HTERT RPE-1 (cell line): ENCODE measurements around the gene CLINT1.
"Not testable (repeated sequence)": the region's sequence is repeated elsewhere in the genome, so short reads cannot be mapped to it uniquely, and the experiment has no call there.

Experiments
- in situ Hi-C: fragments of 300-500 bp; cut with MboI; formaldehyde crosslinking; loops from 4 replicates; pipeline ENCODE4 v1.14.3; 2020; ENCODE audit warnings: low sequenced_read_pairs

CLINT1 gene

DNA sequence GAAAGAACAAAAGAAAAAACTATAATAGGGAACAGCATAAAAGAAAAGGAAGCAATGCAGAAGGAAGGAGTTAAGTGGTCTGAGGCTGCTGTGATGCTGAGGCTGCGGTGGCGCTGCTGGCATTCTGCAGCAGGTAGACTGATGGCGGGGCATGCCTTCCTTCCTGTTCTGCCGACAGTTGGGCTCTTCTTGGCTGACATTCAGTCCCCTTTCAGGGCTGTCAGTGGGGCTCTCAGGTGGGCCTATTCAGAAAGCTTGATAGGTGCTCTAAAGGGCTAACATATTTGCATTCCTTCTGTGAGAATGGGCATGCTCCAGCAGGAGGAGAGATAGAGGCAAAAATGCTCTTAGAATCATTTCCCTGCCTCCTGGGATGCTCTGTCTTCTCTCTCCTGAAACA is 5.1 kb upstream of the CLINT1 start:
- in situ Hi-C loops = no loop called here

DNA sequence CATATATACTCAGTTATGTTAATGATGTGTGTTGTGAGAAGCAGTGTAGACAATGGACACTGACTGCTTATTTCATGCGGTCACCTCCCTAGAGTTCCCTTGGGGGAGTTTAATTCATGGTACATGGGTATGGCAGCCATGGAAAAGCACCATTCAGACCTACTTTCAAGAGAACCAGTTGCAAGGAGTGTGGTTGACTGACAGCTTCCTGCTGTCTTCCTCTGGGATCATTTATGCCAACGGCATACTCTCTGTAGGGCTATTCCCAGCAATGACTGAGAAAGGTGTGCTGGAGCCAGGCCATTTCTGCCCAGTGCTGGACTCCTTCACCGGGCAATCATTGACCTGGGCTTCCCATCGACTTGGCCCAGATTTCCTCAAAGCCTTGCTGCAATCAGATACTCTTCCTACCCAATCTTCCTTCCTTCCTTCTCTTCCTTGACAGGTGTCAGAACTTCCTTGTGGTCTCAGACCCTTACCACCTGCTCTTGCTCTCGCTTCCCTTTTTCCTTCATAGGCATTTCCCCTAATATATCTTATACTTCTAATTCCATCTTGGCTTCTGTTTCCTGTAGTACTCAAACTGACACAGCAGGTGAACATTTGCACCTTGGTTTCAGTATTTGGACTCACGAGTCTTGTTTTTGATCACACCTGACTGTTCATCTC is 3.4 kb upstream of the CLINT1 start:
- in situ Hi-C loops = no loop called here

DNA sequence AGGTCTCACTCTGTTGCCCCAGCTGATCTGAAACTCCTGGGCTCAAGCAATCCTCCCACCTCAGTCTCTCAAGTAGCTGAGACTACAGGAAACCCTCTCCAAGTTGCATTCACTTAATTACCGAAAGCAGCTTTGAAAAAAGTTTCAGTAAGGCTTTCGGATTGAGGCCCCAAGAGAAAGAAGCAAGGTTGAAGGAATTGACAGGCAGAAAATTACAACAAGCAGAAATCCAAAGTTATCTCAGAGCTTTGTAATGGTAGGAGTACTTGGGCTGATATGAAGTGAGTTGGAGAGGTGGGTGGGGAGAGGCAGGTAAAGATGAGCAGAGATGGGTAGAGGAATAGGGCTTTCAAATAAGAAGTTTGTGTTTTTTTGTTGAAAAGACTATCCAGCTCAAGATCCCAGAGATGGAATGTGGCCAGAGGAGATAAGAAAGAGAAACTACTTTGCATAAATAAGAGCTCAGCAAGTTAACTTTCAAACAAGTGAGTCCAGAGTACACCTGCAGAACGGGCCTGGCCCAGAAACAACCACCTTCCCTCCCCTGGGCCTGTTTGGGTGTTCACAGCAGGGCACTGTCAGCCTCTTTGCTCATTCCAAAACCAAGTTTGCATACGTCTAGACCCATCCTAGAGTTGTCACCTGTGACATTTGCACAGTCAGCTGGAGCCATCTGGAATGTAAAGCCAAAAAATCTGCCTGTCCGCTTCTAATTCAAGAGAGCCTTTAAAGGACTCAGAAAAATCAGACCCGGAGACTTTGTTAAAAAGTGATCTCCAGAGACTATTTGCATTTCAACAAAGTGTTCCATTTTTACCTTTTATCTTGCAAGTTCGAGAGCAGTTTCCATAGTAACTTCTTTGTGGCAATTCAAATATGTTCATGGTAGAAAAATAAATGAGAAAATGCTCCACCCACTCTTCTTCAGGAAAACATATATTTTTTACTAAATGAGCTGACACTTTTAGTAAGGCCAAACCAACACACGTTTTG is 2.2 kb upstream of the CLINT1 start:
- in situ Hi-C loops = no loop called here

DNA sequence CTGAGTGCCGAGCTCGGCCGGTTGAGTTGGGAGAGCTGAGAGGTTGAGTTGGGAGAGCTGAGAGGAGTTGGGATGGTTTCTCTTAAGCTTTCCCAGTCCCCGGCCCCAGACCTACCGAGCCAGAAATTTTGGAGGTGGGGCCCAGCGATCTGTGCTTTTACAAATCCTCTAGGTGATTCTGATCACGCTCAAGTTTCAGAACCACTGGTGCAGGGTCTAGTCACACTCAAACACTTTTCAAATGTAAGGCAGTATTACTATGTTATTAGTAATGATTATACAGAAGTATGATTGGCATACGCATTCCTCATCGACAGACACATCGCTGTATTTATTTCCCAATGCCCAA is 256 bp upstream of the CLINT1 start:
- in situ Hi-C loops = no loop called here

DNA sequence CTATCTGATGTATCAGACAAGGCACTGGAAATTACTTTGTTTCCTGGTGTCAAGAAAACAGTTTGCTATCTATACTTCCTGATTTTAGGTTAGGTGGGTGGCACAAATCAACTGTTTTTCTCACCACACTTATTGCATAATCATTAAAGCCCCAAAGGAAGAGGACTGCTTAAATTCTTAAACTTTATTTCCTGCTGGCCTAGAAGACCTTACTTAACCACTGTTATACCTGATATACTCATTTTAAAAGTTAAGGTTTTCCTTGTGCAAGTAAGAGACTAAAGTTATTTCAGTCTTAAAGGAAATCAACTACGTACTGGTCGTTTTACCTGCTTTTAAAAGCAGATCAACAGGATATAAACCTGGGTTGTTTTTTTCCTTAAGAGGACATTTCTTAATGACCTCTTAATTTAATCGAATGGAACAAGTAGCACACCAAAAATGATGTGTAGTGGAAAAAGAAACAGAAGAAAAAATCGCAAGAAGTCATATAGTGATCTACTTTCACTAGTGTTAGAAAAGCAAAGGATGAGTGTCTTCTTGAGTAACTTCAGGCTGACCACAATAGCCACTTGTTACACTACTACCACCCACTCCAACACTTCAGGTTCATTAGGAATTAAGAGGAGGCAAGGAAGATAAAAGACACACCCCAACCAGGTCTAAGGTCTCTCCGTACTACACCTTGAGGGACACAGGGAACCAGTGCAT is 974 bp downstream of the CLINT1 start:
- in situ Hi-C loops = no loop called here

DNA sequence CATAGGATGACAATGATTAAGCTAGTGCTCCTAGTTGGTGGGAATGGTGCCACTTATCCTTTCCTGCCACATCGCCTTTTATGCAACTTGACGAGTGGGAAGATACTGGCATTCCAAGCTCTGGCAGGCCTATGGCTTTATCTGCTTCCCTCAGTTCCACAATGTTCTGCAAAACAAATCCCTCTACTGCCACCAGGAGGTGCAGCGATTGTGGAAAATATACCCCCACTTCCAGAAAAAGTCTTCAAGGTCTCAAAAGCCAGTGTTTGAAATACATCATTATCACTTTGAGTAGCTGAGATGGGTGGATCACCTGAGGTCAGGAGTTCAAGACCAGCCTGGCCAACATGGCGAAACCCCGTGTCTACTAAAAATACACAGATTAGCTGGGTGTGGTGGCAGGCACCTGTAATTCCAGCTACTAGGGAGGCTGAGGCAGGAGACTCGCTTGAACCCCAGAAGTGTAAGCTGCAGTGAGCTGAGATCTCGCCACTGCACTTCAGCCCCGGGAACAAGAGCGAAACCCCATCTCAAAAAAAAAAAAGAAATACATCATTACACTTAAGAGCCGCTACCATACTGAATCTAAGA is 3.4 kb downstream of the CLINT1 start:
- in situ Hi-C loops = no loop called here

DNA sequence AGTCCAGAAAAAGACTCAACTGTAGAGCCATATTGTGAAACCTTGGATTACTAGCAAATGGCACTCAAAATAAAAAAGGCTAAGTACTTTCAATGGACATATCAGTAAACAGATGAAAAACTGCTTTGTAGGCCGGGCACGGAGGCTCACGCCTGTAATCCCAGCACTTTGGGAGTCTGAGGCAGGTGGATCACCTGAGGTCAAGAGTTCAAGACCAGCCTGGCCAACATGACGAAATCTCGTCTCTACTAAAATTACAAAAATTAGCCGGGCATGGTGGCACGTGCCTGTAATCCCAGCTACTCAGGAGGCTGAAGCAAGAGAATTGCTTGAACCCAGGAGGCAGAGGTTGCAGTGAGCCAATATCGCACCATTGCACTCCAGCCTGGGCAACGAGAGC is 5.6 kb downstream of the CLINT1 start:
- in situ Hi-C loops = not testable (repeated sequence)

DNA sequence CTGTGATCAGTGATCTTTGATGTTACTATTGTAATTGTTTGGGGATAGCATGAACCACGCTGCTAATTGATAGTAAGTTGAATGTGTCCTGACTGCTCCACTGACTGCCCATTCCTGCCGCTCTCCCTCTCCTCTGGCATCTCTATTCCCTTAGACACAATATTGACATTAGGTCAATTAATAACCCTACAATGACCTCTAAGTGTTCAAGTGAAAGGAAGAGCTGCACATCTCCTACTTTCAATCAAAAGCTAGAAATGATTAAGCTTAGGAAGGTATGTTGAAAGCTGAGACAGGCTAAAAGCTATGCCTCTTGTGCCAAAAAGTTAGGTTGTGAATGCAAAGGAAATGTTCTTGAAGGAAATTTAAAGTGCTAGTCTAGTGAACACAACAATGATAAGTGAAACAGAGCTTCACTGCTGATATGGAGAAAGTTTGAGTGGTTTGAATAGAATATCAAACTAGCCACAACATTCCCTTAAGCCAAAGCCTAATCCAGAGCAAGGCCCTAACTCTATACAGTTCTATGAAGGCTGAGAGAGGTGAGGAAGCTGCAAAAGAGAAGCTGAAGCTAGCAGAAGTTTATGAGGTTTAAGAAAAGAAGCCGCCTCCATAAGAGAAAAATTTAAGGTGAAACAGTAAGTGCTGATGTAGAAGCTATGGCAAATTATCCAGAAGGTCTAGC is 12.9 kb downstream of the CLINT1 start:
- in situ Hi-C loops = no loop called here

DNA sequence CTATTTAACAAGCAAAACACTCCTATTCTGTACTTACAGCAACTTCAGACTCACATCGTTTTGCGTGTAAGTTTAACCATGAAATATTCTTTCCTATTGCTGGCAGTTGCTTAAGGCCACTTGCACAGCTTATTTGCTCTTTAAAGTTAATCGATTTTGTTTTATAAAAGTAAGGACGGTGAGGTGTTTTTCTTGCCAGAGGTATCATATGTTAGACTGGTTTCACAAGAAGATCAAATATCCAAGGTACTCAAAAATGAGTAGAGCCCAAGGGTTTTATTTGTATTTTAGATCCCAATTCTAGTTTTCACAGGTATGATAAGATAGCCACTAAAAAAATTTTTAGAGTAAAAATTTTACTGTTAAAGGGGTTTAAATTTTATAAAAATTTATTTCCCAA is 16.2 kb downstream of the CLINT1 start:
- in situ Hi-C loops = no loop called here

DNA sequence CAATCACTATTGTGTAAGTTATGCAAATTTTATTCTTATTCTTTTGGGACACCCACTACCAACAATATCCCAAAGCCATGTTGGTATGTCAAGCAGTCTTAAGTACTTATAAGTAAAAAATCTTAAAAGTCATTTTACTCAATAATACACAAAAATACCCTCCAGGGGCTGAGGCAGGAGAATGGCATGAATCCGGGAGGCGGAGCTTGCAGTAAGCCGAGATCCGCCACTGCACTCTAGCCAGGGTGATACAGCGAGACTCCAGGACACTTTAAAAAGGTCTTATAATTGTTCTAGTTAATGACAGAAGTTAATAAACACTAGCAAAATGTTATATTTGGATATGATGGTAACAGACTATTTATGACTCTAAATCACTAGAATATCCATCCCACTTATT is 16.8 kb downstream of the CLINT1 start:
- in situ Hi-C loops = no loop called here

DNA sequence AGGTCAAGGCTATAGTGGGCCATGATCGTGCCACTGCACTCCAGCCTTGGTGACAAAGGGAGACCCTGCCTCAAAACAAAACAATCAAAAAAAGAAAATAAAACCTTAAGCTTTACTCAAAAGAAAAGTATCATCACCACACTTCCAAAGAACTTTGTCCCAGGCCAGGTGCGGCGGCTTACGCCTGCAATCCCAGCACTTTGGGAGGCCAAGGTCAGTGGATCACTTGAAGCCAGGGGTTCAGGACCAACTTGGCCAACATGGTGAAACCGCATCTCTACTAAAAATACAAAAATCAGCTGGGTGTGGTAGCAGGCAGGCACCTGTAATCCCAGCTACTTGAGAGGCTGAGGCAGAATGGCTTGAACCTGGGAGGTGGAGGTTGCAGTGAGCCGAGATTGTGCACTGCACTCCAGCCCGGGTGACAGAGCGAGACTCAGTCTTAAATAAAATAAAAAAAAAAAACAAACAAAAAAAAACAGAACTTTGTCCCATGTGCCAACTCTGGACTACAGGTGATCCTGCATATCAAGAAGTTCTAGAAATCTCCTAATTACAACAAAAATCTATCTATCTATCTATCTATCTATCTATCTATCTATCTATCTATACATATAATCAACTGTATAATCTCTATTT is 19.7 kb downstream of the CLINT1 start:
- in situ Hi-C loops = no loop called here

DNA sequence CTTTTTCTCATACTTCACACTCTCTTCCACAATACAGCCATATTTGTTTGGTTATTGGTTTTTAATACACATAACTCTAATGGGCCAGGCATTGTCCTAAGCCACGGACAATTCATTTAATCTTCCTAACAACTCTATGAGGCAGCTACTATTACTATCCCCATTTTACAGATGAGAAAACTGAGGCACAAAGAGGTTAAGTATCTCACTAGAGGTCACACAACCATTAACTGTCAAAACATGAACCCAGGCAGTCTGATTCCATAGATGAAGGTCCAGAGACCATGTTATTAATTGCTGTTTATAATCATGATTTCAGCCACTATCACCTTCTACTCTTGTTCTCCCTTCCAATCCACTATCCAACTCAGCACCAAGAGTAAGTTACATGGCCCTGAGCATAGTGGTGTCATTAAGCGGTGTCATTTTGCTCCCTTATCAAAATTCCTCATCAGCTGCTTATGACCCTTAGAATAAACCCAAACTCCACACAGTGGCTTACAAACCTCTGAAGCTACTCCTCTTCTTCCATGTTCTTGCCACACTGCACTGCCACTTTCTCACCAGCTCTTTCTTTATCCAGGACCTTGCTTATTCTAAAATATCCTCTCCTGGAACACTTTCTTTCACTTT is 22.7 kb downstream of the CLINT1 start:
- in situ Hi-C loops = no loop called here

DNA sequence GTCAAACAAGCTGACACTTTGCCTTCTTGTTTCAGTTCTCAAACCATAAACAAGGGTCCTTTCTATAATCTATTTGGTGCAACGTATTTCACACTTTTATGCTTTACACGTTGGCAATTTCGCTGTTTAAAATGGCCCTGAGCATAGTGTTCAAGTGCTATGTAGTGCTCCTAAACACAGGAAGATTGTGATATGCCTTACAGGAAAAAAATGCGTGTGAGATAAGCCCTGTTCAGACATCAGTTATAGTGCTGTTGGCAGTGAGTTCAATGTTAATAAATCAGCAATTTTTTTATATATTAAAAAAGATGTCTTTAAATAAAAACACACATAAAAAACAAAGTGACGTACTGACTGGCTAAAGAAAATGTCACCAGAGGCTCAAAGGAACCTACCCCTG is 23.9 kb downstream of the CLINT1 start:
- in situ Hi-C loops = no loop called here

DNA sequence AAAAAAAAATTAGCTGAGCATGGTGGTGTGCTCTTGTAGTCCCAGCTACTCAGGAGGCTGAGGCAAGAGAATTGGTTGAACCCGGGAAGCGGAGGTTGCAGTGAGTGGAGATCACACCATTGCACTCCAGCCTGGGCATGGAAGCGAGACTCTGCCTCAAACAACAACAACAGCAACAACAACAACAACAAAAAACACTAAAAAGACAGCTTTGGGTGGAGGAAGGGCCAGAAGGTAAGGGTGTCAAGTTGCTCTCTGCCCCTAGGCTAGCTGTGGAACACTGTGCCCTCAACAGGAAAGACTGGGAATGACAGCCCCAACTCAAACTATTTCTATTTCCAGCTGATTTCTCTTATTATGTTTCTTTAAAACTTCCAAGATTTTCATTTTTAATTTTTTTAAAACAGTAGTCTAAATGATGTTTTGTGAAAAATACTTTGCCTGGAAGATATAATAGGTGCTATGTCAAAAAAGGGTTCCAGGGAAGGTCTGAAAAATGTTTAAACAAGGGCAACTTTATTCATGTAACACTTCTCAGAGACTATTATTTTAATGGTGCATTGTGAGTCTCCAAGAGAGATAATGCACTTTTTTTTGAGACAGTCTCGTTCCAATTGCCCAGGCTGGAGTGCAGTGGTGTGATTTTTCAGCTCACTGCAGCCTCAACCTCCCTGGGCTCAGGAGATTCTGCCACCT is 29.9 kb downstream of the CLINT1 start:
- in situ Hi-C loops = no loop called here

DNA sequence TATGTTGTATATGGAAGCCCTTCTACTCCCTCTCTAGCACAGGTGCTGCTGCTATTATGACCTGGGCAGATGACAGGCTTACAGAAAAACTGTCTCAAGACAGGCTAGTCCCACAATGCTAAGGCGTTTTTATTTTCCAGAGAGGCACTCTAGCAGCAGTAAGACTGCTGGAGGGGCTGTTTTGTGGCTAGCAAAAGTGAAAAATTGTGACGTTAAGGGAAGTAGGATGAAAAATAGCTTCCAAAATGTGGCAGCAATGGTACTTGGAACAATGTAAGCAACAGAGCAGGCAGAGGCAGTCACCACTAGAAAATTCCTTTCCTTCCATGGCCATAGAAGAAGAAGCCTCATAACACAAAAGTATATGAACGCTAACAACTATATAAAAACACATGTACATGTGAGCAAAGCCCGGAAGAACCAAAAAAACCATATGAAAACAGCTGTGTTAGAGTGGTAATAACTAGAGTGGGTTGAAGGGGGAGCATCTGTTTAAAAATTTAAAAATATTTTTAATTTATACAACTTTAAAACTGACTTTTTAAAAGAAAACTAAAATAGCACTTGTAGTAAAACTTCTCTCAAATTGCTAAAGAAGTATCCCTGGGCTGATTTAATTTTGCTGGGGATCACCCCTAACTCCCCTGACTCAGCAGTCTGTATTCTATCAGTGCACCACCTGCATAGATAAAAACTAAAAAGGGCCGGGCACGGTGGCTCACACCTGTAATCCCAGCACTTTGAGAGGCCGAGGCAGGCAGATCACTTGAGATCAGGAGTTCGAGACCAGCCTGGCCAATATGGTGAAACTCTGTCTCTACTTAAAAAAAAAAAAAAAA is 30.6 kb downstream of the CLINT1 start:
- in situ Hi-C loops = no loop called here

DNA sequence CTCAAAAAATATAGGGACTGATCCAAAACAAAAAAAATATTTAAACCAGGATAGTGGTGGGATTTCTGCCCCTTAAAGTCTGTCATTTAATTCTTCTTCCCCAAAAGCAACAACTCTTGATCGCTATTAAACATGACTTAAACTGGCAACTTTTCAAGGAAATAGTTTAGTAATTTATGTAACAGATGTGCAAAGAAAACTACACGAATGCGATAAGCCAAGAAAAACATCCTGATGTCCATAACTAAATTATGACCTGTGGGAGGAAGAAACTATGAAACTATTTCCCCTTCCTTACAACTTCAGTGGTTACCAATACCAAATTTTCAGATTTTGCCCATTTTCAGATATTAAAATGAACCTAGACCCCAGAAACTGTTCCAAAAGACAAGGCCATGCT is 31.5 kb downstream of the CLINT1 start:
- in situ Hi-C loops = no loop called here

DNA sequence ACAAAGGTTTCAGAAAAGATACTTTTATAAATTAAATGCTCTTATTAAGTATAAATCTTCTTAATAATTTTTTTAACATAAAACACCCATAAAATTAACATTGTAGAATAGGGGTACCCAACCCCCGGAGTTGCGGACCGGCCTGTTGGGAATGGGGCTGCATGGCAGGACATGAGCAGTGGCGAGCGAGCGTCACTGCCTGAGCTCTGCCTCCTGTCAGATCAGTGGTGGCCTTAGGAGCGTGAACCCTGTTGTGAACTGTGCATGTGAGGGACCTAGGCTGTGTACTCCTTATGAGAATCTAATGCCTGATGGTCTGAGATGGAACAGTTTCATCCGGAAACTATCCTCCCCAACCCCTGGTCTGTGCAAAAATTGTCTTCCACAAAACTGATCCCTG is 35.3 kb downstream of the CLINT1 start:
- in situ Hi-C loops = no loop called here
